K562 (cell line): Measurements from ENCODE around the gene MEIOB. TPM values are rescaled to one million over a fixed set of nuclear protein-coding genes. Genes with fewer than 3 reads are reported as not detected.

Experiments
- ERF ChIP-seq: fragments of 450-650 bp; formaldehyde crosslinking; IDR thresholded peaks from 2 replicates; pipeline ENCODE4 v1.4.0; 2020; ENCODE audit warnings: mild to moderate bottlenecking, mixed read lengths
- GATA2 ChIP-seq: sonication (generic); formaldehyde crosslinking; IDR thresholded peaks from 2 replicates; pipeline ENCODE4 v1.4.0; 2020; ENCODE audit warnings: mild to moderate bottlenecking, missing genetic modification reagents
- HSF4 ChIP-seq: fragments of 250-450 bp; sonication (Bioruptor Pico); IDR thresholded peaks from 2 replicates; pipeline ENCODE4 v2.1.2; 2022; ENCODE audit warnings: mild to moderate bottlenecking, moderate library complexity, borderline replicate concordance
- KHSRP ChIP-seq: fragments of 450-650 bp; IDR thresholded peaks from 2 replicates; pipeline ENCODE4 v1.6.1; 2017
- PHB ChIP-seq: fragments of 250-450 bp; sonication (Bioruptor Pico); IDR thresholded peaks from 2 replicates; pipeline ENCODE4 v1.5.0; 2021
- PML ChIP-seq: IDR thresholded peaks from 2 replicates; pipeline ENCODE4 v1.6.1; 2012; ENCODE audit warnings: low read length, inconsistent platforms
- POLR2H ChIP-seq: IDR thresholded peaks from 2 replicates; pipeline ENCODE4 v1.6.1; 2016; ENCODE audit warnings: missing genetic modification characterization, low read depth, mild to moderate bottlenecking, control low read depth, missing compliant biosample characterization, moderate library complexity
- RBM17 ChIP-seq: fragments of 200-400 bp; formaldehyde crosslinking; IDR thresholded peaks from 2 replicates; pipeline ENCODE4 v1.6.1; 2017; ENCODE audit warnings: low read depth, mild to moderate bottlenecking, low read length, borderline replicate concordance
- SMAD1 ChIP-seq: fragments of 150-350 bp; IDR thresholded peaks from 2 replicates; pipeline ENCODE4 v1.6.1; 2014; ENCODE audit warnings: low read length, low read depth; ENCODE audit not compliant: partially characterized antibody
- ZNF311 ChIP-seq: fragments of 250-450 bp; sonication (Bioruptor Pico); IDR thresholded peaks from 2 replicates; pipeline ENCODE4 v1.4.0; 2020; ENCODE audit warnings: mild to moderate bottlenecking, moderate library complexity
- ZNF583 ChIP-seq: fragments of 250-450 bp; sonication (Bioruptor Pico); IDR thresholded peaks from 2 replicates; pipeline ENCODE4 v1.4.0; 2020
- ZNF668 ChIP-seq: fragments of 250-450 bp; sonication (Bioruptor Pico); IDR thresholded peaks from 2 replicates; pipeline ENCODE4 v1.8.0; 2022; ENCODE audit warnings: mild to moderate bottlenecking, inconsistent platforms
- polyA plus RNA-seq, 8 experiments: library from polyadenylated mRNA; depleted of rRNA in 4 of 8; stranded (reverse) in 5 of 8; unstranded in 3 of 8; fragments of >200 nt; fragmentation: Nextera tagmentation in 2 of 8; fragmentation: Illumina TruSeq in 1 of 8; extraction: Ambion mirVana in 2 of 8; extraction: Trizol in 1 of 8; gene quantifications; 2 replicates each; pipeline versions ENCODE4 v1.2.1 to v1.2.3, GENCODE V29; 2011 to 2014; ENCODE audit warnings: inconsistent platforms in 1 of 8, missing spikeins in 1 of 8
- total RNA-seq, 7 experiments: library from RNA; depleted of rRNA in 6 of 7; stranded (reverse); fragments of >200 nt in 6 of 7; fragmentation: Illumina TruSeq in 2 of 7; extraction: Trizol in 2 of 7; gene quantifications; 2 replicates each; pipeline versions ENCODE4 v1.2.1 to v1.2.3, GENCODE V29; 2011 to 2021; ENCODE audit warnings: low replicate concordance in 1 of 7
- TF ChIP-seq, protein P1 (sequence below): fragments of 250-450 bp; sonication (Bioruptor Pico); IDR thresholded peaks from 2 replicates; pipeline ENCODE4 v1.6.1; 2021; ENCODE audit warnings: mild to moderate bottlenecking
- TF ChIP-seq, protein P2 (sequence below): fragments of 250-450 bp; sonication (Bioruptor Pico); IDR thresholded peaks from 2 replicates; pipeline ENCODE4 v1.4.0; 2020; ENCODE audit warnings: borderline replicate concordance
- TF ChIP-seq, protein P3 (sequence below): fragments of 250-450 bp; sonication (Bioruptor Pico); IDR thresholded peaks from 2 replicates; pipeline ENCODE4 v1.5.0; 2020; ENCODE audit warnings: mild to moderate bottlenecking, borderline replicate concordance
- TF ChIP-seq, protein P4 (sequence below): IDR thresholded peaks from 2 replicates; pipeline ENCODE4 v1.6.1; 2014; ENCODE audit warnings: antibody characterized with exemption
- TF ChIP-seq, protein P5 (sequence below): sonication (generic); formaldehyde crosslinking; IDR thresholded peaks from 2 replicates; pipeline ENCODE4 v1.8.0; 2023; ENCODE audit warnings: mild to moderate bottlenecking, missing genetic modification reagents
- TF ChIP-seq, protein P6 (sequence below): sonication (generic); formaldehyde crosslinking; IDR thresholded peaks from 2 replicates; pipeline ENCODE4 v1.8.0; 2022; ENCODE audit warnings: mild to moderate bottlenecking, missing genetic modification reagents

Gene MEIOB
- total and polyA plus RNA-seq, 9 of the 15 experiments (the other 6 are each of a cell fraction or from before 2014, with no cell fraction given) = 25.4 to 203 (median 97.6) TPM

DNA sequence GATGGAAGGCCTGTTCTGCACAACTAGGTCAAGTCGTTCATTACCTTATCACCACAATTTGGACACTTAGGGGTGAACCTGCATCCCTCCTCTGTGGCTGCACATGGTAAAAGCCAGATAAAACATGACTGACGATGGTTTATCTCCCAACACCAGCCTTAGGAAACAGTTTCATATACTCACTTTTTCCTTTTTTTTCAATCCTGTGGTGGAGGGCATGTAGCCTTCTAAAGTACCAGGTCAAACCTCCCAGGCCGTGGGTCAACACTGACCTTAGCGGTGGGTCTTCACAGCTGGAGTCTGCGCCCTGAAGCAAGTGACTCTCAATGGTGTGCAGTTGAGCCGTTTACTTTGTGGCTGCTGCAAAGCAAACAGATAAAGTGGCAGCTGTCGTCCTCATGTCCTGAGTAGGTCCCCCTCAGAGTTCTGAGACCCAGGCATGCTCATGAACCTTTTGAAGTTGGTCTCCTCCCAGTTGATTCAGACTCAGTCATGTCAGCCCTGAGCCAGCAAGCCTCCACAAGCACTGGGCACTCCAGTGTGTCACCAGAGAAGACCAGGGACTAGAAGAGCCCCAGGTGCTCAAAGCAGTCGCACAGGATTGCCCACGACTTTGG lies 39.0 kb downstream of the MEIOB start (continued):
- TF ChIP-seq, protein P1, sequence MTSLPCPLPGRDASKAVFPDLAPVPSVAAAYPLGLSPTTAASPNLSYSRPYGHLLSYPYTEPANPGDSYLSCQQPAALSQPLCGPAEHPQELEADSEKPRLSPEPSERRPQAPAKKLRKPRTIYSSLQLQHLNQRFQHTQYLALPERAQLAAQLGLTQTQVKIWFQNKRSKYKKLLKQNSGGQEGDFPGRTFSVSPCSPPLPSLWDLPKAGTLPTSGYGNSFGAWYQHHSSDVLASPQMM (CRISPR knock-in tag) = no peak
- TF ChIP-seq GATA2 (CRISPR knock-in tag) (peak; percentile 98), PHB (CRISPR knock-in tag) (no peak), ZNF583 (CRISPR knock-in tag) (no peak), POLR2H (tag) (no peak), HSF4 (CRISPR knock-in tag) (no peak), ZNF668 (CRISPR knock-in tag) (no peak), RBM17 (no peak), ERF (0 out of 2 replicates have a peak, but pooled peaks have one; percentile 59), ZNF311 (peak; percentile 76; the same call in 1 of the 2 replicates), PML (peak; percentile 97), SMAD1 (no peak), KHSRP (peak; percentile 75; the same call in 1 of the 2 replicates)
- TF ChIP-seq, protein P2, sequence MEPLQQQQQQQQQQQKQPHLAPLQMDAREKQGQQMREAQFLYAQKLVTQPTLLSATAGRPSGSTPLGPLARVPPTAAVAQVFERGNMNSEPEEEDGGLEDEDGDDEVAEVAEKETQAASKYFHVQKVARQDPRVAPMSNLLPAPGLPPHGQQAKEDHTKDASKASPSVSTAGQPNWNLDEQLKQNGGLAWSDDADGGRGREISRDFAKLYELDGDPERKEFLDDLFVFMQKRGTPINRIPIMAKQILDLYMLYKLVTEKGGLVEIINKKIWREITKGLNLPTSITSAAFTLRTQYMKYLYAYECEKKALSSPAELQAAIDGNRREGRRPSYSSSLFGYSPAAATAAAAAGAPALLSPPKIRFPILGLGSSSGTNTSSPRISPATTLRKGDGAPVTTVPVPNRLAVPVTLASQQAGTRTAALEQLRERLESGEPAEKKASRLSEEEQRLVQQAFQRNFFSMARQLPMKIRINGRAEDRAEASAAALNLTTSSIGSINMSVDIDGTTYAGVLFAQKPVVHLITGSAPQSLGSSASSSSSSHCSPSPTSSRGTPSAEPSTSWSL = no peak
- TF ChIP-seq, protein P3, sequence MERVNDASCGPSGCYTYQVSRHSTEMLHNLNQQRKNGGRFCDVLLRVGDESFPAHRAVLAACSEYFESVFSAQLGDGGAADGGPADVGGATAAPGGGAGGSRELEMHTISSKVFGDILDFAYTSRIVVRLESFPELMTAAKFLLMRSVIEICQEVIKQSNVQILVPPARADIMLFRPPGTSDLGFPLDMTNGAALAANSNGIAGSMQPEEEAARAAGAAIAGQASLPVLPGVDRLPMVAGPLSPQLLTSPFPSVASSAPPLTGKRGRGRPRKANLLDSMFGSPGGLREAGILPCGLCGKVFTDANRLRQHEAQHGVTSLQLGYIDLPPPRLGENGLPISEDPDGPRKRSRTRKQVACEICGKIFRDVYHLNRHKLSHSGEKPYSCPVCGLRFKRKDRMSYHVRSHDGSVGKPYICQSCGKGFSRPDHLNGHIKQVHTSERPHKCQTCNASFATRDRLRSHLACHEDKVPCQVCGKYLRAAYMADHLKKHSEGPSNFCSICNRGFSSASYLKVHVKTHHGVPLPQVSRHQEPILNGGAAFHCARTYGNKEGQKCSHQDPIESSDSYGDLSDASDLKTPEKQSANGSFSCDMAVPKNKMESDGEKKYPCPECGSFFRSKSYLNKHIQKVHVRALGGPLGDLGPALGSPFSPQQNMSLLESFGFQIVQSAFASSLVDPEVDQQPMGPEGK (CRISPR knock-in tag) = no peak
- TF ChIP-seq, protein P4, sequence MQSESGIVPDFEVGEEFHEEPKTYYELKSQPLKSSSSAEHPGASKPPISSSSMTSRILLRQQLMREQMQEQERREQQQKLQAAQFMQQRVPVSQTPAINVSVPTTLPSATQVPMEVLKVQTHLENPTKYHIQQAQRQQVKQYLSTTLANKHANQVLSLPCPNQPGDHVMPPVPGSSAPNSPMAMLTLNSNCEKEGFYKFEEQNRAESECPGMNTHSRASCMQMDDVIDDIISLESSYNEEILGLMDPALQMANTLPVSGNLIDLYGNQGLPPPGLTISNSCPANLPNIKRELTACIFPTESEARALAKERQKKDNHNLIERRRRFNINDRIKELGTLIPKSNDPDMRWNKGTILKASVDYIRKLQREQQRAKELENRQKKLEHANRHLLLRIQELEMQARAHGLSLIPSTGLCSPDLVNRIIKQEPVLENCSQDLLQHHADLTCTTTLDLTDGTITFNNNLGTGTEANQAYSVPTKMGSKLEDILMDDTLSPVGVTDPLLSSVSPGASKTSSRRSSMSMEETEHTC = no peak
- TF ChIP-seq, protein P5, sequence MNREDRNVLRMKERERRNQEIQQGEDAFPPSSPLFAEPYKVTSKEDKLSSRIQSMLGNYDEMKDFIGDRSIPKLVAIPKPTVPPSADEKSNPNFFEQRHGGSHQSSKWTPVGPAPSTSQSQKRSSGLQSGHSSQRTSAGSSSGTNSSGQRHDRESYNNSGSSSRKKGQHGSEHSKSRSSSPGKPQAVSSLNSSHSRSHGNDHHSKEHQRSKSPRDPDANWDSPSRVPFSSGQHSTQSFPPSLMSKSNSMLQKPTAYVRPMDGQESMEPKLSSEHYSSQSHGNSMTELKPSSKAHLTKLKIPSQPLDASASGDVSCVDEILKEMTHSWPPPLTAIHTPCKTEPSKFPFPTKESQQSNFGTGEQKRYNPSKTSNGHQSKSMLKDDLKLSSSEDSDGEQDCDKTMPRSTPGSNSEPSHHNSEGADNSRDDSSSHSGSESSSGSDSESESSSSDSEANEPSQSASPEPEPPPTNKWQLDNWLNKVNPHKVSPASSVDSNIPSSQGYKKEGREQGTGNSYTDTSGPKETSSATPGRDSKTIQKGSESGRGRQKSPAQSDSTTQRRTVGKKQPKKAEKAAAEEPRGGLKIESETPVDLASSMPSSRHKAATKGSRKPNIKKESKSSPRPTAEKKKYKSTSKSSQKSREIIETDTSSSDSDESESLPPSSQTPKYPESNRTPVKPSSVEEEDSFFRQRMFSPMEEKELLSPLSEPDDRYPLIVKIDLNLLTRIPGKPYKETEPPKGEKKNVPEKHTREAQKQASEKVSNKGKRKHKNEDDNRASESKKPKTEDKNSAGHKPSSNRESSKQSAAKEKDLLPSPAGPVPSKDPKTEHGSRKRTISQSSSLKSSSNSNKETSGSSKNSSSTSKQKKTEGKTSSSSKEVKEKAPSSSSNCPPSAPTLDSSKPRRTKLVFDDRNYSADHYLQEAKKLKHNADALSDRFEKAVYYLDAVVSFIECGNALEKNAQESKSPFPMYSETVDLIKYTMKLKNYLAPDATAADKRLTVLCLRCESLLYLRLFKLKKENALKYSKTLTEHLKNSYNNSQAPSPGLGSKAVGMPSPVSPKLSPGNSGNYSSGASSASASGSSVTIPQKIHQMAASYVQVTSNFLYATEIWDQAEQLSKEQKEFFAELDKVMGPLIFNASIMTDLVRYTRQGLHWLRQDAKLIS (CRISPR knock-in tag) = no peak
- TF ChIP-seq, protein P6, sequence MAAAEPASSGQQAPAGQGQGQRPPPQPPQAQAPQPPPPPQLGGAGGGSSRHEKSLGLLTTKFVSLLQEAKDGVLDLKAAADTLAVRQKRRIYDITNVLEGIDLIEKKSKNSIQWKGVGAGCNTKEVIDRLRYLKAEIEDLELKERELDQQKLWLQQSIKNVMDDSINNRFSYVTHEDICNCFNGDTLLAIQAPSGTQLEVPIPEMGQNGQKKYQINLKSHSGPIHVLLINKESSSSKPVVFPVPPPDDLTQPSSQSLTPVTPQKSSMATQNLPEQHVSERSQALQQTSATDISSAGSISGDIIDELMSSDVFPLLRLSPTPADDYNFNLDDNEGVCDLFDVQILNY (CRISPR knock-in tag) = no peak
